DND-41 (cell line): Measurements from ENCODE around the gene MGAT4B.
A peak's percentile ranks its signal among the peaks of the same experiment; 100 is the strongest.

Experiments
- ATAC-seq: fragments of 200-7000 bp; cut with Tn5 transposase; 3 replicates; pipeline ENCODE4 v1.9.1; 2021; ENCODE audit warnings: low read depth; ENCODE audit not compliant: insufficient read depth
- DNase-seq: peaks from one replicate; pipeline ENCODE4 v3.0.0-alpha.2; 2020
- H2AFZ ChIP-seq: 2 replicates; pipeline ENCODE4 v1.6.0; 2012; ENCODE audit warnings: low read depth, low read length
- H3K27ac ChIP-seq: 2 replicates; pipeline ENCODE4 v1.5.1; 2012; ENCODE audit warnings: low read length, inconsistent platforms
- H3K27me3 ChIP-seq: fragments of 200-600 bp; sonication (generic); 2 replicates; pipeline ENCODE4 v1.6.0; 2012; ENCODE audit warnings: low read length, mild to moderate bottlenecking, inconsistent platforms; ENCODE audit not compliant: insufficient read depth, poor library complexity
- H3K36me3 ChIP-seq: 2 replicates; pipeline ENCODE4 v1.5.1; 2012; ENCODE audit warnings: low read length, inconsistent platforms; ENCODE audit not compliant: insufficient read depth
- H3K4me1 ChIP-seq: 2 replicates; pipeline ENCODE4 v1.5.1; 2012; ENCODE audit warnings: mild to moderate bottlenecking, low read length; ENCODE audit not compliant: insufficient read depth
- H3K4me2 ChIP-seq: 2 replicates; pipeline ENCODE4 v1.6.0; 2012; ENCODE audit warnings: mild to moderate bottlenecking, moderate library complexity, low read length, inconsistent platforms; ENCODE audit not compliant: insufficient read depth
- H3K4me3 ChIP-seq, 2 experiments: fragments of 200-600 bp in 1 of 2; shearing (Covaris generic) in 1 of 2; 2 replicates each; pipeline ENCODE4 v1.5.1; 2012 to 2016; ENCODE audit warnings: inconsistent platforms in 2 of 2, low read length in 2 of 2, mild to moderate bottlenecking in 2 of 2, low read depth in 1 of 2, moderate library complexity in 1 of 2
- H3K79me2 ChIP-seq: 2 replicates; pipeline ENCODE4 v1.6.0; 2012; ENCODE audit warnings: low read length, inconsistent platforms; ENCODE audit not compliant: insufficient read depth
- H3K9ac ChIP-seq: 2 replicates; pipeline ENCODE4 v1.6.0; 2012; ENCODE audit warnings: low read depth, mild to moderate bottlenecking, inconsistent platforms, low read length, moderate library complexity
- H3K9me3 ChIP-seq: 2 replicates; pipeline ENCODE4 v1.5.1; 2012; ENCODE audit warnings: low read length, moderate library complexity, mild to moderate bottlenecking, inconsistent platforms; ENCODE audit not compliant: insufficient read depth, severe bottlenecking
- H4K20me1 ChIP-seq: 2 replicates; pipeline ENCODE4 v1.6.0; 2012; ENCODE audit warnings: low read length; ENCODE audit not compliant: insufficient read depth
- EZH2 ChIP-seq: IDR thresholded peaks from 3 replicates; pipeline ENCODE4 v1.6.1; 2012; ENCODE audit warnings: borderline replicate concordance, low read depth, mild to moderate bottlenecking, moderate library complexity, low read length, inconsistent platforms; ENCODE audit not compliant: severe bottlenecking
- TF ChIP-seq, protein P1 (sequence below): IDR thresholded peaks from 2 replicates; pipeline ENCODE4 v1.5.1; 2012; ENCODE audit warnings: borderline replicate concordance, low read length, moderate library complexity, mild to moderate bottlenecking; ENCODE audit not compliant: poor library complexity, severe bottlenecking; ENCODE audit errors: extremely low read depth

MGAT4B gene

DNA sequence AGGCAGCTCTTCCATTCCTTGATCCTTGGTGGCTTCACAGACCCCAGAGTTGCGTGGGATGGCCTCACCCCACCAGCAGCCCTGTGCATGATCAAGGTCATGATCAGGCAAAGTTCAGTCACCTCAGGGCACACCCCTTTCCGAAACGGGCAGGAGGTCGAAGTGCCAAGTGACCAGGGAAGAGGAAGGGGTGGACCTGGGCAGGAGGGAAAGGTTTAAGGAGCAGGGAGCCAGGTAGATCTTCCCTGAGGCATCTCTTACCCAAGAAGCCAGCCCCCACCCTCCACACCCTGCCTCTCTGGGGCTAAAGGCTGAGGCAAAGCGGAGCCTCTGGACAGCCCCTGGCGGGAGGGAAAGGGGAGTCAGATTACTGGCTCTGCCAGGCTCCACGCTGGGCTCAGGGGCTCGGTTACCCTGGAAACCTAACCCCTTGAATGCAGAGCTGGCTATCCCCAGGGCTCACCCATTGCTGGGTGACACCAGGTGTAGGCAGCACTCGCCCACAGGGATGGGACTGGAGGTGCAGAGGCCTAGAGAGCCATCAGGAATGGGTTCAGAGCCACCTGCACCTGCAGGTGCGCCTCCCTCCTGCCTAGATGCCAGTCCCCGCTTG, 3.6 kb downstream of the MGAT4B start:
- no peak overlapping the region for H3K9ac ChIP-seq
- ATAC-seq = no peak

DNA sequence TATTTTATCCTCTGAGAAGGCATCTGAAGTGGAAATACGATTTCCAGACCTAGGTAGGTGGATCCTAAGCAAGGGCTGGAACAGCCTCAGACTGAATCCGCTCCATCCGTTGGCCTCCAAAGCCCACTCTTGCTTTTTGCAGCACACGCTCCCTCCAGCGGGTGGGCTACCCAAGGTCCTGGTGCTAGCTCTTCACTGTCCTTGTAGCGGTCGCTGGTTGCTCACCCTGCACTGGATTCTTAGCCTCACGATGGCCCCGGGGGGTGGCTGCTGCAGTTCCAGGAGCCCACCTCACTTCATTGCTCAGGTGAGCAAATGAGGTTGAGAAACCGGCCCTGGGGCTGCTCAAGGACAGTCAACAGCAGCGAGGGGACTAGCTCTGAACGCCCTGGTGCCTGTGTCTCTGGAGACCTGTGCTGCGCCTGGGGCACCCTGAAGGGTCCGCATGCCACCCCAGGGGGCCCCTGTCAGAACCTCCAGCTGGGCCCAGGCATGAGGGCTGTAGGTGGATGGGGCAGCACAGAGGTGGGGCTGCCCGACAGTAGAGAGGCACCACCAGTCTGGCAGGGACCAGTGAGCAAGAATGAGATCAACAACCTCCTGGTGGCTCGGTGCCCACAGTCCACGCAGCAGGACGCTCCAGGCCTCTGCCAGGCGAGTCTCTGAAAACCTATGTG, 4.3 kb downstream of the MGAT4B start:
- no peak overlapping the region for H3K9ac ChIP-seq
- no peak overlapping the region for H3K4me3 ChIP-seq
- DNase-seq (no peak), ATAC-seq (no peak)
- peaks cover 38% of the 10 kb centered on the region for H3K36me3 ChIP-seq
- no peak overlapping the region for H3K27ac ChIP-seq
- H3K9me3 ChIP-seq = no peaks in the 10 kb centered on the region
- H2AFZ ChIP-seq = no peak overlapping the region
- no peak for TF ChIP-seq EZH2
- TF ChIP-seq, protein P1, sequence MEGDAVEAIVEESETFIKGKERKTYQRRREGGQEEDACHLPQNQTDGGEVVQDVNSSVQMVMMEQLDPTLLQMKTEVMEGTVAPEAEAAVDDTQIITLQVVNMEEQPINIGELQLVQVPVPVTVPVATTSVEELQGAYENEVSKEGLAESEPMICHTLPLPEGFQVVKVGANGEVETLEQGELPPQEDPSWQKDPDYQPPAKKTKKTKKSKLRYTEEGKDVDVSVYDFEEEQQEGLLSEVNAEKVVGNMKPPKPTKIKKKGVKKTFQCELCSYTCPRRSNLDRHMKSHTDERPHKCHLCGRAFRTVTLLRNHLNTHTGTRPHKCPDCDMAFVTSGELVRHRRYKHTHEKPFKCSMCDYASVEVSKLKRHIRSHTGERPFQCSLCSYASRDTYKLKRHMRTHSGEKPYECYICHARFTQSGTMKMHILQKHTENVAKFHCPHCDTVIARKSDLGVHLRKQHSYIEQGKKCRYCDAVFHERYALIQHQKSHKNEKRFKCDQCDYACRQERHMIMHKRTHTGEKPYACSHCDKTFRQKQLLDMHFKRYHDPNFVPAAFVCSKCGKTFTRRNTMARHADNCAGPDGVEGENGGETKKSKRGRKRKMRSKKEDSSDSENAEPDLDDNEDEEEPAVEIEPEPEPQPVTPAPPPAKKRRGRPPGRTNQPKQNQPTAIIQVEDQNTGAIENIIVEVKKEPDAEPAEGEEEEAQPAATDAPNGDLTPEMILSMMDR = no peak
- H3K4me2 ChIP-seq = no peak overlapping the region
- H3K79me2 ChIP-seq = peaks cover 17% of the 10 kb centered on the region
- no peaks in the 10 kb centered on the region for H3K27me3 ChIP-seq
- peaks cover 24% of the 10 kb centered on the region for H4K20me1 ChIP-seq
- peaks cover 34% of the 10 kb centered on the region for H3K4me1 ChIP-seq

More for the DNA sequence above, 3.6 kb downstream of the MGAT4B start:
- no peaks in the 10 kb centered on the region for H3K9me3 ChIP-seq
- DNase-seq = no peak
- H3K4me2 ChIP-seq = no peak overlapping the region
- H3K27me3 ChIP-seq = no peaks in the 10 kb centered on the region
- H2AFZ ChIP-seq = no peak overlapping the region
- peaks cover 33% of the 10 kb centered on the region for H3K36me3 ChIP-seq
- H4K20me1 ChIP-seq = peaks cover 24% of the 10 kb centered on the region
- peaks cover 22% of the 10 kb centered on the region for H3K79me2 ChIP-seq
- H3K4me1 ChIP-seq = peaks cover 41% of the 10 kb centered on the region
- no peak for TF ChIP-seq EZH2
- TF ChIP-seq, protein P1 = no peak
- no peak overlapping the region for H3K27ac ChIP-seq
- no peak overlapping the region for H3K4me3 ChIP-seq

- Histone ChIP-seq H4K20me1 (peaks cover 24% of the 10 kb centered on the region), H3K9me3 (no peaks in the 10 kb centered on the region), H3K4me3 (no peak overlapping the region), H3K27me3 (no peaks in the 10 kb centered on the region), H3K4me1 (peaks cover 33% of the 10 kb centered on the region), H3K27ac (no peak overlapping the region), H3K79me2 (peaks cover 12% of the 10 kb centered on the region), H2AFZ (no peak overlapping the region), H3K4me2 (no peak overlapping the region), H3K36me3 (peaks cover 46% of the 10 kb centered on the region), H3K9ac (no peak overlapping the region)
- DNase-seq (no peak), ATAC-seq (no peak)
- no peak for TF ChIP-seq EZH2
- TF ChIP-seq, protein P1 = peak; percentile 20
Observed at GRCh38 chr5:179801304-179802206, 5.1 kb downstream of the MGAT4B start.
